ENCODE measurements around the gene DISP3.

DISP3 gene

GRCh38 chr1:11515368-11516300 lies 36.7 kb downstream of the DISP3 start:
- H3K27ac ChIP-seq: no peak overlapping the region

GRCh38 chr1:11516961-11517635 lies 38.1 kb downstream of the DISP3 start:
- TF ChIP-seq ZFX (IDR thresholded peaks at IDR 0.05; ENCODE audit: borderline replicate concordance): no peak
- TF ChIP-seq CTCF (IDR thresholded peaks at IDR 0.05): no peak
- H3K27ac ChIP-seq: no peak overlapping the region

More at GRCh38 chr1:11515368-11516300, 36.7 kb downstream of the DISP3 start:
- no peak for TF ChIP-seq CTCF (IDR thresholded peaks at IDR 0.05)
- TF ChIP-seq ZFX (IDR thresholded peaks at IDR 0.05; ENCODE audit: borderline replicate concordance): no peak

GRCh38 chr1:11518016-11518701 lies 39.2 kb downstream of the DISP3 start:
- H3K27ac ChIP-seq: no peak overlapping the region
- TF ChIP-seq CTCF (IDR thresholded peaks at IDR 0.05) (no peak), ZFX (IDR thresholded peaks at IDR 0.05; ENCODE audit: borderline replicate concordance) (no peak)

- H3K27ac ChIP-seq: no peak overlapping the region
- no peak for TF ChIP-seq CTCF (IDR thresholded peaks at IDR 0.05)
- TF ChIP-seq ZFX (IDR thresholded peaks at IDR 0.05; ENCODE audit: borderline replicate concordance): no peak
These were observed 40.1 kb downstream of the DISP3 start for GRCh38 chr1:11518791-11519628.

GRCh38 chr1:11519629-11520031 lies 40.7 kb downstream of the DISP3 start:
- no peak overlapping the region for H3K27ac ChIP-seq
- TF ChIP-seq ZFX (IDR thresholded peaks at IDR 0.05; ENCODE audit: borderline replicate concordance) (no peak), CTCF (IDR thresholded peaks at IDR 0.05) (no peak)

GRCh38 chr1:11520531-11521233 lies 41.7 kb downstream of the DISP3 start:
- no peak for TF ChIP-seq CTCF (IDR thresholded peaks at IDR 0.05)
- no peak for TF ChIP-seq ZFX (IDR thresholded peaks at IDR 0.05; ENCODE audit: borderline replicate concordance)
- H3K27ac ChIP-seq: no peak overlapping the region

All from 22Rv1 (cell line).